ENCODE results near the gene ZCCHC3. TPM values are rescaled to one million over a fixed set of nuclear protein-coding genes. Genes with fewer than 3 reads are reported as not detected.

The ZCCHC3 gene
- total RNA-seq, 2 donors from 2014 or later, result 13.7 to 15.6 TPM

GRCh38 chr20:301886-302848 is 4.8 kb downstream of the ZCCHC3 start:
- Histone ChIP-seq H3K36me3 (no peaks in the 10 kb centered on the region), H3K4me3 (no peak overlapping the region), H3K27ac (no peak overlapping the region), H3K4me1 (peaks cover 12% of the 10 kb centered on the region), H3K9ac (ENCODE audit: low read depth in 2 of 2, low read length in 2 of 2) (no peak overlapping the region), H3K9me3 (no peaks in the 10 kb centered on the region), H3K27me3 (no peaks in the 10 kb centered on the region)
- no peak for TF ChIP-seq CTCF (IDR thresholded peaks at IDR 0.05)
- DNase-seq, result no peak
- intact Hi-C loops (cut with DNase I), result no loop called here

GRCh38 chr20:305745-306144 is 8.4 kb downstream of the ZCCHC3 start:
- Histone ChIP-seq H3K27ac (no peak overlapping the region), H3K4me1 (no peaks in the 10 kb centered on the region), H3K36me3 (no peaks in the 10 kb centered on the region), H3K4me3 (no peak overlapping the region), H3K9ac (ENCODE audit: low read depth in 2 of 2, low read length in 2 of 2) (no peak overlapping the region), H3K9me3 (no peaks in the 10 kb centered on the region), H3K27me3 (no peaks in the 10 kb centered on the region)
- TF ChIP-seq CTCF (IDR thresholded peaks at IDR 0.05), result no peak
- DNase-seq, result no peak
- intact Hi-C loops (cut with DNase I), result no loop called here

GRCh38 chr20:308427-309038 is 11.2 kb downstream of the ZCCHC3 start:
- TF ChIP-seq CTCF (IDR thresholded peaks at IDR 0.05), result no peak
- Histone ChIP-seq H3K27me3 (no peaks in the 10 kb centered on the region), H3K9ac (ENCODE audit: low read depth in 2 of 2, low read length in 2 of 2) (no peak overlapping the region), H3K9me3 (no peaks in the 10 kb centered on the region), H3K4me3 (no peak overlapping the region), H3K36me3 (no peaks in the 10 kb centered on the region), H3K4me1 (no peaks in the 10 kb centered on the region), H3K27ac (no peak overlapping the region)
- intact Hi-C loops (cut with DNase I), result no loop called here
- no peak for DNase-seq

- no peaks in the 10 kb centered on the region for H3K27me3 ChIP-seq
- TF ChIP-seq CTCF (IDR thresholded peaks at IDR 0.05), result no peak
- H3K4me1 ChIP-seq, result no peaks in the 10 kb centered on the region
- intact Hi-C loops (cut with DNase I), result no loop called here
- peak overlapping the region; percentile 50 for H3K27ac ChIP-seq
- no peak for DNase-seq
- H3K36me3 ChIP-seq, result no peaks in the 10 kb centered on the region
- H3K9ac ChIP-seq (ENCODE audit: low read depth in 2 of 2, low read length in 2 of 2), result no peak overlapping the region
- no peak overlapping the region for H3K4me3 ChIP-seq
- H3K9me3 ChIP-seq, result no peaks in the 10 kb centered on the region
These were observed 12.0 kb downstream of the ZCCHC3 start for GRCh38 chr20:309306-309840.

- H3K9me3 ChIP-seq, result no peaks in the 10 kb centered on the region
- H3K9ac ChIP-seq (ENCODE audit: low read depth in 2 of 2, low read length in 2 of 2), result no peak overlapping the region
- TF ChIP-seq CTCF (IDR thresholded peaks at IDR 0.05), result no peak
These were observed 12.7 kb downstream of the ZCCHC3 start for GRCh38 chr20:309841-310644.

More at GRCh38 chr20:309841-310644, 12.7 kb downstream of the ZCCHC3 start:
- peak overlapping the region; percentile 13 for H3K4me3 ChIP-seq
- no peaks in the 10 kb centered on the region for H3K4me1 ChIP-seq
- intact Hi-C loops (cut with DNase I), result no loop called here
- peak overlapping the region; percentile 50 for H3K27ac ChIP-seq
- H3K36me3 ChIP-seq, result no peaks in the 10 kb centered on the region
- no peaks in the 10 kb centered on the region for H3K27me3 ChIP-seq
- DNase-seq, result peak; percentile 91

All from colonic mucosa (tissue), 4 donors.